Measurements from ENCODE around the gene MPHOSPH10. TPM values are rescaled to one million over a fixed set of nuclear protein-coding genes. Genes with fewer than 3 reads are reported as not detected.

Gene MPHOSPH10
- polyA plus RNA-seq, 1 donor from 2014 or later = 39.0 TPM

DNA sequence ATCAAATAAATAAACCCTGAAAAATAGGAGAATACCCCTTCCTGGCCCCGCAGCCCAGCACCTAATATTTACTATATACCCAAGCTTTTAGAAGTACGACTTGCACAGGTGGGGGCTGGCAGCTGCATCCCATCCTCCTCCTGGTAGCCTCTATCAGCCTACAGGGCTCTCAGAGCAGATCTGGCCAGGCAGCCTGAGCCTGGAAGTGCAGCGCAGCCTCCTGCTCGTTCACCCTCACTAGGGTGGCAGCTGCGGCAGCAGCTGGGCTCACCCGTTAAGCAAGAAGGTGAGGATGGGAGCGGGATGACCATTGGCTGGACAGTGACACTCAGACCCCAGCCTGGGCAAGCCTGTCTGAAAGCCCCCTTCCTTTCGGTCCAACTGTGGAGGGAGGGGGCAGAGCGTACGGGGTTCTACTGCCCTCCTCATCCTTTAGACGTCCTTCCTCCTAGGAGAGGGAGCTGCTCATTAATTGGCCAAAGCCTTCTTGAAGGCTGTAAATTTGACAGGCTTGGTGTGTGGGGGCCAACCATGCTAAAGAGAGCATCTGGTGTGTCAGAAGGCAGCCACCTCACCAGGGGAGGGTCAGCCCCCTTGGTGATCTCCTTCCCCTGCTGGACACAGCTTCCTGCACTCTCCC, 23.3 kb downstream of the MPHOSPH10 start:
- H3K4me3 ChIP-seq (ENCODE audit: low read length) = no peak overlapping the region
- no peaks in the 10 kb centered on the region for H4K20me1 ChIP-seq (ENCODE audit: insufficient read depth)
- no peaks in the 10 kb centered on the region for H3K36me3 ChIP-seq (ENCODE audit: insufficient read depth, low read length)
- no peak overlapping the region for H3K27ac ChIP-seq (ENCODE audit: low read length)
- H3K4me2 ChIP-seq (ENCODE audit: low read length) = no peak overlapping the region
- H2AFZ ChIP-seq (ENCODE audit: low read depth, low read length) = no peak overlapping the region
- H3K9me3 ChIP-seq (ENCODE audit: low read length) = no peaks in the 10 kb centered on the region
- TF ChIP-seq POLR2AphosphoS5 (IDR thresholded peaks at IDR 0.05) = no peak
- TF ChIP-seq, protein P1, sequence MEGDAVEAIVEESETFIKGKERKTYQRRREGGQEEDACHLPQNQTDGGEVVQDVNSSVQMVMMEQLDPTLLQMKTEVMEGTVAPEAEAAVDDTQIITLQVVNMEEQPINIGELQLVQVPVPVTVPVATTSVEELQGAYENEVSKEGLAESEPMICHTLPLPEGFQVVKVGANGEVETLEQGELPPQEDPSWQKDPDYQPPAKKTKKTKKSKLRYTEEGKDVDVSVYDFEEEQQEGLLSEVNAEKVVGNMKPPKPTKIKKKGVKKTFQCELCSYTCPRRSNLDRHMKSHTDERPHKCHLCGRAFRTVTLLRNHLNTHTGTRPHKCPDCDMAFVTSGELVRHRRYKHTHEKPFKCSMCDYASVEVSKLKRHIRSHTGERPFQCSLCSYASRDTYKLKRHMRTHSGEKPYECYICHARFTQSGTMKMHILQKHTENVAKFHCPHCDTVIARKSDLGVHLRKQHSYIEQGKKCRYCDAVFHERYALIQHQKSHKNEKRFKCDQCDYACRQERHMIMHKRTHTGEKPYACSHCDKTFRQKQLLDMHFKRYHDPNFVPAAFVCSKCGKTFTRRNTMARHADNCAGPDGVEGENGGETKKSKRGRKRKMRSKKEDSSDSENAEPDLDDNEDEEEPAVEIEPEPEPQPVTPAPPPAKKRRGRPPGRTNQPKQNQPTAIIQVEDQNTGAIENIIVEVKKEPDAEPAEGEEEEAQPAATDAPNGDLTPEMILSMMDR (IDR thresholded peaks at IDR 0.05; ENCODE audit: poor library complexity, severe bottlenecking) = no peak
- no peak for TF ChIP-seq EZH2 (IDR thresholded peaks at IDR 0.05; ENCODE audit: borderline replicate concordance, insufficient read depth, low read length, poor library complexity, severe bottlenecking)
- TF ChIP-seq TAF1 (IDR thresholded peaks at IDR 0.05; ENCODE audit: low read depth) = no peak
- no peak for TF ChIP-seq EP300 (conservative IDR thresholded peaks at IDR 0.05; ENCODE audit: poor library complexity, severe bottlenecking)
- TF ChIP-seq MXI1 (conservative IDR thresholded peaks at IDR 0.05; ENCODE audit: poor library complexity, severe bottlenecking) = no peak
- TF ChIP-seq RAD21 (conservative IDR thresholded peaks at IDR 0.05) = no peak
- TF ChIP-seq, protein P2, sequence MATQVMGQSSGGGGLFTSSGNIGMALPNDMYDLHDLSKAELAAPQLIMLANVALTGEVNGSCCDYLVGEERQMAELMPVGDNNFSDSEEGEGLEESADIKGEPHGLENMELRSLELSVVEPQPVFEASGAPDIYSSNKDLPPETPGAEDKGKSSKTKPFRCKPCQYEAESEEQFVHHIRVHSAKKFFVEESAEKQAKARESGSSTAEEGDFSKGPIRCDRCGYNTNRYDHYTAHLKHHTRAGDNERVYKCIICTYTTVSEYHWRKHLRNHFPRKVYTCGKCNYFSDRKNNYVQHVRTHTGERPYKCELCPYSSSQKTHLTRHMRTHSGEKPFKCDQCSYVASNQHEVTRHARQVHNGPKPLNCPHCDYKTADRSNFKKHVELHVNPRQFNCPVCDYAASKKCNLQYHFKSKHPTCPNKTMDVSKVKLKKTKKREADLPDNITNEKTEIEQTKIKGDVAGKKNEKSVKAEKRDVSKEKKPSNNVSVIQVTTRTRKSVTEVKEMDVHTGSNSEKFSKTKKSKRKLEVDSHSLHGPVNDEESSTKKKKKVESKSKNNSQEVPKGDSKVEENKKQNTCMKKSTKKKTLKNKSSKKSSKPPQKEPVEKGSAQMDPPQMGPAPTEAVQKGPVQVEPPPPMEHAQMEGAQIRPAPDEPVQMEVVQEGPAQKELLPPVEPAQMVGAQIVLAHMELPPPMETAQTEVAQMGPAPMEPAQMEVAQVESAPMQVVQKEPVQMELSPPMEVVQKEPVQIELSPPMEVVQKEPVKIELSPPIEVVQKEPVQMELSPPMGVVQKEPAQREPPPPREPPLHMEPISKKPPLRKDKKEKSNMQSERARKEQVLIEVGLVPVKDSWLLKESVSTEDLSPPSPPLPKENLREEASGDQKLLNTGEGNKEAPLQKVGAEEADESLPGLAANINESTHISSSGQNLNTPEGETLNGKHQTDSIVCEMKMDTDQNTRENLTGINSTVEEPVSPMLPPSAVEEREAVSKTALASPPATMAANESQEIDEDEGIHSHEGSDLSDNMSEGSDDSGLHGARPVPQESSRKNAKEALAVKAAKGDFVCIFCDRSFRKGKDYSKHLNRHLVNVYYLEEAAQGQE (IDR thresholded peaks at IDR 0.05; ENCODE audit: borderline replicate concordance) = no peak
- no peak for TF ChIP-seq SMC3 (conservative IDR thresholded peaks at IDR 0.05; ENCODE audit: poor library complexity)
- no peaks in the 10 kb centered on the region for H3K27me3 ChIP-seq (ENCODE audit: insufficient read depth, low read depth, low read length)
- H3K9me2 ChIP-seq (ENCODE audit: insufficient read depth, low read length) = no peaks in the 10 kb centered on the region
- H3K9ac ChIP-seq (ENCODE audit: low read length) = no peak overlapping the region
- H3F3A ChIP-seq (ENCODE audit: insufficient read depth, low read length, poor library complexity, severe bottlenecking) = no peaks in the 10 kb centered on the region
- H3K79me2 ChIP-seq (replicated peaks; ENCODE audit: insufficient read depth, low read length) = no peaks in the 10 kb centered on the region

DNA sequence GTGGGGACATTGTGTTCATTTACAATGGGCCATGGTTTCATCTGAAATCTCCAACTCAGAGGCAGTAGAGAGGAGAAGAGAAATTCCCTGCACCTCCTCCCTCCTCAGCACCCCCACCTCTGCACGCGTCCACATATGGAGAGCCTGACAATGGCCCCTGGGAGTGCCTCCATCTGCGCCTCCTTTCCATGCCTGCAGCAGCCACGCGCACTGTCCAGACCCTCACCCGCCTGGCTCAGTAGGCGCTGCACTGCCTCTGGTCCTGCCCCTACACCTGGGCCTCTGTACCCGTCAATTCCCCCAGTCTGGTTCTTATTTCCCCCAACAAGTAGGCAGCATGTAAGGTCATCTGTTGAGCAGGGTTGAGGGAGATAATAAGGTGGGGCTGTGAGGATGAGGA, 23.8 kb downstream of the MPHOSPH10 start:
- no peaks in the 10 kb centered on the region for H3K36me3 ChIP-seq (ENCODE audit: insufficient read depth, low read length)
- H3K9ac ChIP-seq (ENCODE audit: low read length) = no peak overlapping the region
- H3K27me3 ChIP-seq (ENCODE audit: insufficient read depth, low read depth, low read length) = no peaks in the 10 kb centered on the region
- no peak overlapping the region for H3K27ac ChIP-seq (ENCODE audit: low read length)
- no peaks in the 10 kb centered on the region for H3K9me3 ChIP-seq (ENCODE audit: low read length)
- no peaks in the 10 kb centered on the region for H3F3A ChIP-seq (ENCODE audit: insufficient read depth, low read length, poor library complexity, severe bottlenecking)
- no peaks in the 10 kb centered on the region for H3K9me2 ChIP-seq (ENCODE audit: insufficient read depth, low read length)
- H3K79me2 ChIP-seq (replicated peaks; ENCODE audit: insufficient read depth, low read length) = no peaks in the 10 kb centered on the region
- no peak overlapping the region for H3K4me3 ChIP-seq (ENCODE audit: low read length)
- no peaks in the 10 kb centered on the region for H4K20me1 ChIP-seq (ENCODE audit: insufficient read depth)
- H3K4me2 ChIP-seq (ENCODE audit: low read length) = no peak overlapping the region
- no peak overlapping the region for H2AFZ ChIP-seq (ENCODE audit: low read depth, low read length)
- TF ChIP-seq, protein P1 (IDR thresholded peaks at IDR 0.05; ENCODE audit: poor library complexity, severe bottlenecking) = no peak
- TF ChIP-seq, protein P2 (IDR thresholded peaks at IDR 0.05; ENCODE audit: borderline replicate concordance) = no peak
- TF ChIP-seq SMC3 (conservative IDR thresholded peaks at IDR 0.05; ENCODE audit: poor library complexity) (no peak), EZH2 (IDR thresholded peaks at IDR 0.05; ENCODE audit: borderline replicate concordance, insufficient read depth, low read length, poor library complexity, severe bottlenecking) (no peak), RAD21 (conservative IDR thresholded peaks at IDR 0.05) (no peak), MXI1 (conservative IDR thresholded peaks at IDR 0.05; ENCODE audit: poor library complexity, severe bottlenecking) (no peak), POLR2AphosphoS5 (IDR thresholded peaks at IDR 0.05) (no peak), EP300 (conservative IDR thresholded peaks at IDR 0.05; ENCODE audit: poor library complexity, severe bottlenecking) (no peak), TAF1 (IDR thresholded peaks at IDR 0.05; ENCODE audit: low read depth) (no peak)
